HG03439 (cell line): ENCODE measurements around the gene PQBP1.

Experiments used
- ATAC-seq: cut with Tn5 transposase; IDR thresholded peaks from one replicate; pipeline ENCODE4 v1.9.1; 2021; ENCODE audit warnings: mild to moderate bottlenecking, moderate library complexity; ENCODE audit not compliant: unreplicated experiment

PQBP1 gene

DNA sequence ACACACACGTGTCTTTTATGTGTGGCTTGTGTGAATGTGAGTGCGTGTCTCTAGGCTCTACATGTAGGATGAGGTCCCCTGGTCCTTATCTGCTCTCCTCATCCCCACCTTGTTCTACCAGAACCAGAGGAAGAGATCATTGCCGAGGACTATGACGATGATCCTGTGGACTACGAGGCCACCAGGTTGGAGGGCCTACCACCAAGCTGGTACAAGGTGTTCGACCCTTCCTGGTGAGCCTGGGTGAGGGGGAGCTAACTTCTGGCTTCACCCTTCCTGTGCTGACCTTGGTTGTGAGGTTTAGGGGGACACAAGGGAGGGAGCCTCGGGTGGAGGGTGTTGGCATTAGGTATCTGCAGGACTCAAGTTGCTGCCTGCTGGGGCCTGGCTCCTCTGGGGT, 3.3 kb downstream of the PQBP1 start:
- no peak for ATAC-seq

DNA sequence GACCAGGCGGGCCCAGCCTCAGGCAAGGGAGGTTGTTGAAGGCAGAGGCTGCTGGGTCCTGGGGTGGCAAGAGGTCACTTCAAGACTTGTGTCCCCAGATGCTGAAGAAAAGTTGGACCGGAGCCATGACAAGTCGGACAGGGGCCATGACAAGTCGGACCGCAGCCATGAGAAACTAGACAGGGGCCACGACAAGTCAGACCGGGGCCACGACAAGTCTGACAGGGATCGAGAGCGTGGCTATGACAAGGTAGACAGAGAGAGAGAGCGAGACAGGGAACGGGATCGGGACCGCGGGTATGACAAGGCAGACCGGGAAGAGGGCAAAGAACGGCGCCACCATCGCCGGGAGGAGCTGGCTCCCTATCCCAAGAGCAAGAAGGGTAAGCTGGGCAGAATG, 4.4 kb downstream of the PQBP1 start:
- ATAC-seq, result no peak

DNA sequence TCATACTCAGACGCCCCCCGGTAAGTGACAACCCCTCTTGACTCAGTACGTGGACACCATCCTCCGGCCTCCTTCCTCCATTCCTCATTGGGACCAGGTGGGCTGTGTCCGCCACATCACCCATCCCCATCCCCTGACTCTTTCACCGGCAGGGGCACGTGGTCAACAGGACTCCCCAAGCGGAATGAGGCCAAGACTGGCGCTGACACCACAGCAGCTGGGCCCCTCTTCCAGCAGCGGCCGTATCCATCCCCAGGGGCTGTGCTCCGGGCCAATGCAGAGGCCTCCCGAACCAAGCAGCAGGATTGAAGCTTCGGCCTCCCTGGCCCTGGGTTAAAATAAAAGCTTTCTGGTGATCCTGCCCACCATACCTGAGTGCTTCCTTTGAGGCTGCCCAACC, 5.0 kb downstream of the PQBP1 start:
- ATAC-seq, result no peak

DNA sequence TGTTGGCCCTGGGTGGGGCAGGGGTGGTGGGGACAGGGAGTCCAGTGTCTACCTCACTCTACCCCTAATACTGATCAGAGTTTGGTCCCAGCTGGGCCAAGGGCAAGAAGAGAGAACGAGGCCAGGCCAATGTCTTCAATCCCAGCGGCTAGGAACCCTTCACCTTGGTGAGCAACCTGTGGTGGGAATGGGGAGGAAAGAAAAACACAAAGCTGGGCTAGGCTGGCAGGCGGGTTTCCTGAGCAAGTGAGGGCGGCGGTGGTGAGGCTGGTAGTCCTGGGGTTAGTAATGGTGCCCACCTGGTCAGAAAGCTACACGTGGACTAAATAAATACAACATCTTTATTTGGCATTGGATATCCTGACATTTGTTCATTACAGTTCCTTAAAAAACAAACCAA, 5.6 kb downstream of the PQBP1 start:
- ATAC-seq, result no peak

- no peak for ATAC-seq
Observed at GRCh38 chrX:48904180-48904579, 6.5 kb downstream of the PQBP1 start.

DNA sequence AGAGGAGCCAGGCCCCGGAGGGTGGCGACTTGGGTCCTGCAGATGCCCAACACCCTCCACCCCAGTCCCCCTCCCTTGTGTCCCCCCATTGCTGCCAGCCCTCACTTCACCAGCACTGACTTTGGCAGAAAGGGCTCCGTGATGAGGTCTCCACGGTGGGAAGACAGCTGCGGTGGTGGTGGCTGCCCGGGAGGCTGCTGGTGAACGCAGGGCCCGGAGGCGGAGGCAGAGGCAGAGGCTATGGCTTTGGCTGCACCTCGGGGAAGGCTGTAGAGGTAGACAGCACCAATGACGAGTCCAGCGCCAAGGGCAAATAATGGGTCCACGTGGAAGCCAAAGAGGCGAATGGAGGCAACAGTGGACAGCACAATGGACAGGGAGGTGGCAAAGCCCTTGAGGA, 6.9 kb downstream of the PQBP1 start:
- ATAC-seq, result no peak

DNA sequence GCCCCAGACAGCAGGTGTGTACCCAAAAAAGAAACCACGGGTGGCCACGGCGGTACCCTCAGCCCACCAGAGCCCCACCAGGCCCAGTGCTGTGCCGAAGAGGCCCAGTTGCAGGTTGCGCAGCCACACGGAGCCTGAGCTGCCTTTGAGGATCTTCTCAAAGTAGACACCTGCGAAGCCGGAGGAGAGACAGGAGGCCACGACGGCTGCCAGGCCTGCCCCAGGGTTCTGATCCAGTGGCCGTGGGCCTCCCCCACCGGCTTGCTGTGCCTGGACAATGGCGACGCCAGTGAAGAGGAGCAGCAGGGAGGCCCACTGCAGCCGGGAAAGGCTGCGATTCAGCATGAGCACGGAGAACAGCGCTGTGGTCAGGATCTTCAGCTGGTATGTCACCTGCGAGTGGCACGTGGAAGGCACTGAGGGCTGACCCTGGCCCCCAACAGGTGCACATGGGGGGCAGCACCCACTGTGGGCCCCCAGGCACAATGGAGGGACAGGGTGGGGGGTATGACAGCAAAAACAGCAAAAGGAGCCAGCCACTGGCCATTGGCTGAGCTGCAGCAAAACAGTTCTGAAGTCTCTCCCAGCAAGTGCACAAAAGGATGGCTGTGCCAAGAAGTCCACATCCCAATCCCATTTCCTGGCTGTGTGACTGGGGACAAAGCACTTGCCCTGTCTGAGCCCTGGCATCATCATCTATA, 7.5 kb downstream of the PQBP1 start:
- no peak for ATAC-seq

DNA sequence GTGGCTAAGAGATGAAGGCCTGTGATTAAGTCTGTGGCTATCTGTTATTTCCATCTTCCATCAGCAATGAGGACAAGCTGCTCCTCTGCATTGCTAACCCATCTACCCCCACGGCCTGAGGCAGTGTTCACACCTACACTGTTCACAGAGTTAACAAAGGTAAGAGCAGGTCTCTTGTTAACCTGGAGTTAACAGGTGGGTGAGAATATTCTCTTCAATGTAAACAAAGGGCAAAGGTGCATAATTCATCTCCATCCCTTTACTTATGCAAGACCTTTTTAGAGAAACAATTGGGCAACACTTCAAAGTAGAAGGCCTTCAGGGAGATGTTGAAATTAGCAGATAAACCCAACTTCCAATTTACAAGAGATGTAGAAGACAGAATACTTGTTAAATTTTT, 10.9 kb downstream of the PQBP1 start:
- ATAC-seq, result no peak

DNA sequence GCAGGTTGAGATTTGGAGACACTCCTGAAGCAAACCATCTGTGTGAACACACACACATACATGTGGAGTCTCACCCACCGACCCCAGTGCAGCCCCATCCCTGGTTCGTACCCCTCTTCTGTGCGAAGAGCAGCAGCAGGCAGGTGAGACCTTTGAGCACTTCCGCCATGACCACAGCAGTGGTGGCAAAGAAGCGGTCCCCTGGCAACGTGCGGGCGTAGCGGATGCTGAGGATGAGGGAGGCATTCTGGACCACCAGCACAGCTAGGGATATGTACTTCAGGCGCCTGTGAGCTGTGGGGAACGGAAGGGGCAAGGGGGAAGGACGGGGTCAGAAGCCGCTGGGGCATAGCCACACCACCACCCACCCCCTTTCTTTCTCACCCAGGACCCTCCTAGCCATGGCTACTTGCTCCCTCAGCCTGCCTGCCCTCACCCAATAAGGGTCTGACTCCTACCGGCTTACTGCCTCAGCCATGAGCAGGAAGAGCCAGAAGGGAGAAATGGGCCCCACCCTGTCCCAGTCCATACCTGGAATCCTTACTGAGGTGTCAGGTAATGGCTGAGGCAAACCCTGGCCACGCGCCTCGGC, 12.1 kb downstream of the PQBP1 start:
- no peak for ATAC-seq

DNA sequence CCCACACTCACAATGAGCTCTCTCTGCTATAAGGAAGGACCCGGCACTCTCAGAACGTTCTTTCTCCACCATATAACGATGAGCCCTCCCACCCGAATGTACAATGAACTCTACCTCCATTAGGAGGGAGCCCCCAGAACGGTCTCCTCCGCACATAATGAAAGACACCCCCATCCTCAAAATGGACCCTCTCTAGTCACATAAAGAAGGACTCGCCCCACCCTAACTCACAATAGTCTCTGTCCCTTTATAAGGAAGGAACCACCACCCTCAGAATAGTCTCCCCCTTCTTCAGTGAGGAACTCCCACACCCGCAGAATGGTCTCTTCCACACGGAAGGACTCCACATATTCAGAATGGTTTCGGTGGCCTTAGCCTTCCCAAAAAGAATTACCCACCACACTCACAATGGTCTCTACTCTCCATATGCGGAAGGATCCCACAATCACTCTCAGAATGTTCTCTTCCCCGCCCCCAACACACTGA, 13.2 kb downstream of the PQBP1 start:
- no peak for ATAC-seq

- peak; percentile 59 for ATAC-seq
Observed at GRCh38 chrX:48911412-48912182, 13.9 kb downstream of the PQBP1 start, which contains the start of gene SLC35A2. TSS of gene SLC35A2 (minus strand) at chrX:48911646. CDS start at chrX:48911636, 10 bp downstream.

DNA sequence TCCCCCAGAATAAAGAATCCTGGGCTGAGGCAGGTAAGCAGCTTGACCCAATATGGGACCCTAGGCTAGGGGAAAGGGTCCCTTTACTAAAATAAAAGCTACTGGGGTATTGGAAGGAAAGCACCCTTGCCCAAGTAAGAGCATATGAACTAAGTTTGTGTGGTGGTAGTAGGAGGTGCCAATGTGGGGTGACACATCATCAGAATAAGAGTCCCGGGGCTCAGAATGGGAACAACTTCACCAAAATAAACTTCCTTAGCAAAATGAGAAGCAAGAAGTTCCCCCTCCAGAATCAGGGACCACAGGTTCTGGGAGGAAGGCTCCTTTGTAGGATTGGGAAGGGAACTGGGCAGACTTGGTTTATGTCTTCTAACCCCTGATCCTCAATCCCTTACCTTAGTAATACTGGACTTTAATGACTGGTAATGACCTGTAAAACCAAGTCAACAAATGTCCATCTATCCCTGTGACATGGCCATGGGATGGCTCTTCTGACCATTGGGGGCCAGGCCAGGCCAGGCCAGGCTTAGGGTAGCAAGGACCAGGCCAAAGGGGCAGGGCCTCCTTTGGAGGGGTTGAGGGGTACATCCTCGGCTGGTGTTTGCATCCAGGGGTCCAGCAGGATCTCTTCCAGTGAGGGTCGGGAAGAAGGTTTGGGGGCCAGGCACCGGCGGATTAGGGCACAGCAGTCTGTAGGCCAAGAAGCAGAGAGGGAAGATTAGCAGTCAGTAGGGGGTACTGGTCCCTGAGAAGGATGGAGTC, 16.1 kb downstream of the PQBP1 start:
- no peak for ATAC-seq

DNA sequence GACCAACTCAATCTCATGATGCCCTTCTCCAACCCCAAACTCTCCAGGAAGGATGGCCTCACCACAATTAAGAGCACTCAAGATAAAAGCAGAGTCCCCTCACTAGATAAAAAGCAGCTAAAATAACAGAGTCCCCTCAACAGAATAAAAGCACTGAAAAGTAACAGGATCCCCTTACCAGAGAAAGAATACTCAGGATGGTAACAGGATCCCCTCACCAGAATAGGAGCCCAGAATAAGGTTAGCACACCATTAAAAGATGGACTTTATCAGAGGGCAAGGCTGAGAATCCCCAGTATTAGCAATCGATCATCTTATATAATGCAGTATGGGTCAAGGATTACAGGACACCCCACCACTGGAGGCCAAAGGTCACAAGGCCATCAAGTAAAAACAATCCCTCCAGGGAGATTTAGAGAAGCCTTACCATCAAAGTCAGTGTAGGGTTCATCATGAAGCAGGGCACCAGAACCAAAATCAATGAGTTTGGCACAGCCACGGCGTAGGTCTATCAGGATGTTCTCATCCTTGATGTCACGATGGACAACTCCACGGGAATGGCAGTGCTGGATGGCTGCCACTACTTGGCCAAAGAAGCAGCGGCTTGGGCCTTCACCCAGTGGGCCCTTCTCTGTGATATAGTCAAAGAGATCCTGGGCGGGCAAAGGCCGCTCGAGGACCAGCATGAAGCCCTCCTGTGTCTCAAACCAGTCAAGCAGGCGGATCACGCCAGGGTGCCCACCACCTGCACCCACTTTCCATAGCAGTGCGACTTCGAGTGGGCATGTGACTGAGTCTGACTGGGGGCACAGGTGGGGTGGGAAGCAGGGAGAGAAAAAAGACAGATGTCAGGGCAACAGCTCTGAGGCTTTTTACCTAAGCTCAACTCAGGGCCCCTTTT, 17.1 kb downstream of the PQBP1 start:
- ATAC-seq, result no peak

- ATAC-seq, result peak; percentile 37
Observed at GRCh38 chrX:48917139-48918001, 19.6 kb downstream of the PQBP1 start.

GRCh38 chrX:48918301-48918642, 20.5 kb downstream of the PQBP1 start:
- no peak for ATAC-seq

DNA sequence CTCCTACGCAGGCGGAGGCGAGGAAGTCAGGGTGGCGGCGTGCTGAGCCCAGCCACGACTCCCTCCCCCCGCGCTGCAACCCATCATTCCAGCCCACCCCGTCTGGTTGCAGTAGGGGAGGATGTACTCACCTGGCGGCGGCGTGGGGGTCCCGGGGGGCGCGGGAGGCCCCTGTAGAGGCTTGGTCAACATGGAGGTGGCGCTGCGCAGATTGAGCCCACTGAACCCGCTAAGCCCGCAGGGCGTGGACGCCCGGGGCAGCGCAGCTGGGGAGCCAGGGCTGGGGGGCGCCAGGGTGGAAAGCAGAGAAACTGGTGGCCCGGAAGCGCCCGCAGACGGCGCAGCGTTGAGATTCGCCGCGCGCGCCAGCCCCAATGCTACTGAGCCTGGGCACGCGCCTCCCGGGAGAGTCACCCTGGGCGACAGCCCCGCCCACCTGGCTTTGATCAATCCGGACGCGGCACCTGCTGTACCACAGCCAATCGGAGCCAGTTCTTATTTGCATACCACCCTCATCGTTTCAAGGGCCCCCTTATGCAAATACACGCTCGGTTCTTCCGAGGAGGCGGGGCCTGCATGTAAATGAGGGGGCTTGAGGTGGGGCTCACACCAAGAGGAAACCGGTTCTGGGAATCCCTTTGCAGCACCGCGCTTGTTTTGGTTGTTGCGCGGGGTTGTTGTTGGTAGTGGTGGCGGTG, 21.1 kb downstream of the PQBP1 start, which contains the start of gene PIM2:
TSS of gene PIM2 (minus strand) at position 382 of the 698 bp plus-strand sequence. CDS start at position 192, 190 bp downstream.
- peak; percentile 65 for ATAC-seq

DNA sequence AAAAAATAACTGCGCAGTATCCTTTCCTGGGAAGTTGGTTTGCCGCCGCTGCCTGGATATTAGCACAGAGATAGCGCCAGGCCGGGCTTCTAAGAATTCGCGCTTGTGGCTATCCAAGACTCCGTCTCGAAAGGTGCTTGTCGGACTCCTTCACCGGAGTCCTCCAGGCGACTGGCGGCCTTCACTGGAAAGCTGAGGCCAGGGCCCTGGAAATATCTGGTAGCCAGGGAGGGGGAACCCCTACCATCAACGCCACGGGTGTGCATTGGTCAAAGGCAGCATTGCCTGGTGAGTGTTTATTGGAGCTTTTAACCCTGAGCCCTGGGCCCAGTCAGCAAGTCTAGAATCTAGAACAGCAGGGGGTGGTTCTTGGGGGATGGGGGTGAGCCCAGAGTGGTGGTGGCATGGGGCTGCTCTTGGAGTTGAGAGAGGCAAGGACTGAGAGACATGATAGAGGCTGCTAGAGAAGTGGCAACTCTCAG, 21.7 kb downstream of the PQBP1 start:
- ATAC-seq, result peak; percentile 24

DNA sequence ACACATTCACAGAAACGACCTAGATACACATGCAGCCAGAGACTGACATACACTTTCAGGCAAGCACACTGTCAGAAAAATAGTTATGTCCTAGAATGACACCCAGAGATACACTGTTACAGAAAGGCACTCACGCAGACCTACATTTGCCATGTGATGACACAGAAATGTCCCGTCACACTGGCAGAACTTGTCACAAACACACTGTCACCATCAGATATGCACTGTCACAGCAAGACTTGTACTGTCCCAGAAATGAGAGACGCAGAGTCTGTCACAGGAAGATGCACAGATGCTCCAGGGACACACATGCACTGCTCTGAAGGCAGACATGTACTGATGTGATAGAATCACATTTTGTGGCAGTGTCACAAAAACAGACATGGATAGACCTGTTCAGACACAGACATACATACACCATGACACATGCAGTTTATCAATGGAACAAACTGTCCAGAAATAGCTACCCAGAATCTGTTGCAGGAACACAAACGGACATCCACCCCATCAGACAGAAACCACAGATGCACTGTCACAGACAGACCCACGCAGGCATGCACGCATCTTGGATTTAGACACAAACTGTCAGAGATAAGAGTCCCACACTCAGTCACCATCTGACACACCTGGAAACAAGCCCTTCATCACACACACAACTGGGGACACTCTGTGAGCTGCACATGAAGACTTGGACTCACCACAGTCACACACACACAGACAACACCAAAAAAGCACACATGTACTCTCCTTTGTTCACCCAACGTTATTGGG, 22.4 kb downstream of the PQBP1 start:
- no peak for ATAC-seq
